Adrenal gland (tissue), 12 donors: ENCODE results near the gene FAM181A. TPM values are rescaled to one million over a fixed set of nuclear protein-coding genes. Genes with fewer than 3 reads are reported as not detected.

ENCODE experiments used
- DNase-seq, 7 donors: peaks; one replicate each; pipeline ENCODE4 v3.0.0-alpha.2; 2019 to 2020
- H3K27ac ChIP-seq, 5 donors: fragments of 200-600 bp; sonication (generic) in 4 of 5; 1 replicate in 3 of 5; 2 replicates in 2 of 5; pipeline versions ENCODE4 v1.5.1 to v1.8.0; 2016 to 2020; ENCODE audit warnings: mild to moderate bottlenecking in 1 of 5
- H3K27me3 ChIP-seq: fragments of 200-600 bp; 2 replicates; pipeline ENCODE4 v1.8.0; 2021
- H3K36me3 ChIP-seq, 2 donors: fragments of 200-600 bp; replicated peaks in 1 of 2; 1 replicate in 1 of 2; 2 replicates in 1 of 2; pipeline versions ENCODE4 v1.5.1 to v1.8.0; 2018 to 2022
- H3K4me1 ChIP-seq, 2 donors: fragments of 200-600 bp; replicated peaks in 1 of 2; 1 replicate in 1 of 2; 2 replicates in 1 of 2; pipeline versions ENCODE4 v1.5.1 to v1.8.0; 2018 to 2021
- H3K4me3 ChIP-seq, 4 donors: fragments of 200-600 bp; sonication (generic) in 3 of 4; one replicate each; pipeline ENCODE4 v1.5.1; 2016 to 2018
- H3K9me3 ChIP-seq, 3 donors: fragments of 200-600 bp; sonication (generic) in 1 of 3; replicated peaks in 1 of 3; 1 replicate in 2 of 3; 2 replicates in 1 of 3; pipeline versions ENCODE4 v1.5.1 to v1.8.0; 2016 to 2021
- CTCF ChIP-seq, 6 experiments: fragments of 450-650 bp in 4 of 6; fragments of 200-600 bp in 2 of 6; sonication (generic) in 1 of 6; IDR thresholded peaks; 1 replicate in 5 of 6; 2 replicates in 1 of 6; pipeline versions ENCODE4 v1.5.1 to v1.8.0; 2016 to 2021; ENCODE audit warnings: antibody characterized with exemption in 6 of 6, mild to moderate bottlenecking in 2 of 6, moderate library complexity in 1 of 6
- POLR2A ChIP-seq, 2 donors: fragments of 450-650 bp; IDR thresholded peaks; one replicate each; pipeline ENCODE4 v1.6.1; 2017; ENCODE audit warnings: antibody characterized with exemption in 2 of 2, mild to moderate bottlenecking in 2 of 2, moderate library complexity in 1 of 2
- WGBS, 4 donors: extraction: QIAGEN DNeasy Blood & Tissue Kit in 2 of 4; methylation state at CpG; one replicate each; pipeline versions ENCODE4 v1.1.5 to v1.1.7; 2013 to 2017; 5-methylcytosine and 5-hydroxymethylcytosine counted together
- intact Hi-C, 2 donors: fragments of 100-400 bp; cut with DNase I; formaldehyde crosslinking; loops; one replicate each; pipeline versions ENCODE4 v1.14.1 to v1.15.0; 2022 to 2023
- polyA plus RNA-seq, 3 donors: library from polyadenylated mRNA; stranded (reverse); fragments of 200-250 nt in 2 of 3; fragments of 350-450 nt in 1 of 3; fragmentation: Illumina TruSeq in 1 of 3; extraction: RNeasy Lipid Tissue Mini Kit (QIAGEN cat#74804) in 1 of 3; gene quantifications; one replicate each; pipeline ENCODE4 v1.2.3, GENCODE V29; 2013 to 2014
- total RNA-seq, 9 donors: library from RNA; depleted of rRNA in 4 of 9; stranded (reverse); fragments of >200 nt in 4 of 9; fragments of 120-200 nt in 1 of 9; fragmentation: NEBNext Ultra II Directional in 1 of 9; extraction: Animal tissue kit (Norgen Biotek cat#: 25700) in 1 of 9; gene quantifications; one replicate each; pipeline versions ENCODE4 v1.1.0 to v1.2.4, GENCODE V29; 2013 to 2023
- donor health status: healthy with polysubstance abuse.
- donor health status: Bipolar disorder and iron deficiency.
- donor health status: DM: yes; HTN: yes; CAD: no.
- donor health status: DM: no; HTN: no; CAD: no.
- donor health status: DM: no; HTN: no; CAD: no.
- donor health status: DM: yes; HTN: yes; CAD: no.

Gene FAM181A
- total and polyA plus RNA-seq, 12 donors = not detected

DNA sequence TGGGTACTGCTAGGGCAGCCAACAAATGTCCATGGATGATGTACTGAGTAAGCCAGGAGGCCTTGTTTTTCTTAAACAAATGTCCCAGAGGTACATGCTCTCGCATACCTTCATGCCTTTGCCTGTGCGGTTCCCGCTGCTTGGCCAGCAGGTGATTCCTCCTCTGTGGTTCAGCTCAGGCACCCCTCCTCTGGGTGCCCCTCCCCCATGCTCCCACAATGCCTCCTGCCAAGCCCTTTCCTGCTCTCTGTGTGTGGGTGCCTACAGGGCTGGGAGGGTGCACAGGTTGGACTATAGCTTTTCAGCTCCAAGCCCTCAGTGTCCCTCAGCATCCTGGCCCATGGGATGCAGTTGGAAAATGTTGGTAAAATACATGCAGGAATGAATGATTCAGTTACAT is 25.7 kb downstream of the FAM181A start:
- intact Hi-C loops = no loop called here
- H3K4me3 ChIP-seq = no peak overlapping the region
- peaks cover 0 to 20% of the 10 kb centered on the region in 2 donors for H3K4me1 ChIP-seq
- DNase-seq = no peak
- TF ChIP-seq POLR2A (IDR thresholded peaks at IDR 0.05) (no peak), CTCF (IDR thresholded peaks at IDR 0.05) (no peak)
- H3K27me3 ChIP-seq = no peaks in the 10 kb centered on the region
- 89 to 100% (median 94%) methylated on average over 3 of the region's 3 CpGs for WGBS, 4 donors
- H3K36me3 ChIP-seq = no peaks in the 10 kb centered on the region
- no peak overlapping the region for H3K27ac ChIP-seq
- H3K9me3 ChIP-seq = no peaks in the 10 kb centered on the region

- TF ChIP-seq CTCF (IDR thresholded peaks at IDR 0.05) (no peak), POLR2A (IDR thresholded peaks at IDR 0.05) (no peak)
- no peak for DNase-seq
- no peak overlapping the region for H3K4me3 ChIP-seq
- H3K4me1 ChIP-seq = peaks cover 0 to 20% of the 10 kb centered on the region in 2 donors
- WGBS, 4 donors = 74 to 87% (median 78%) methylated on average over 3 to 14 of the region's 14 CpGs
- H3K9me3 ChIP-seq = no peaks in the 10 kb centered on the region
- H3K36me3 ChIP-seq = no peaks in the 10 kb centered on the region
- intact Hi-C loops = no loop called here
- H3K27ac ChIP-seq = no peak overlapping the region
- H3K27me3 ChIP-seq = no peaks in the 10 kb centered on the region
Measured at GRCh38 chr14:93953263-93953662, 26.1 kb downstream of the FAM181A start.

GRCh38 chr14:93953739-93954515 is 26.8 kb downstream of the FAM181A start:
- peaks cover under 1 to 20% of the 10 kb centered on the region in 2 donors for H3K4me1 ChIP-seq
- peak in 4 of 7 donors; percentile 28 to 48 (median 36) for DNase-seq
- H3K27ac ChIP-seq = no peak overlapping the region
- TF ChIP-seq POLR2A (IDR thresholded peaks at IDR 0.05) (no peak), CTCF (IDR thresholded peaks at IDR 0.05) (no peak)
- no peaks in the 10 kb centered on the region for H3K36me3 ChIP-seq
- no peaks in the 10 kb centered on the region for H3K27me3 ChIP-seq
- intact Hi-C loops = no loop called here
- 58 to 70% (median 58%) methylated on average over 13 to 18 of the region's 18 CpGs for WGBS, 4 donors
- H3K9me3 ChIP-seq = no peaks in the 10 kb centered on the region
- H3K4me3 ChIP-seq = no peak overlapping the region

GRCh38 chr14:93954516-93954830 is 27.3 kb downstream of the FAM181A start:
- TF ChIP-seq POLR2A (IDR thresholded peaks at IDR 0.05) = no peak
- no peak for TF ChIP-seq CTCF (IDR thresholded peaks at IDR 0.05)
- H3K36me3 ChIP-seq = no peaks in the 10 kb centered on the region
- no peaks in the 10 kb centered on the region for H3K27me3 ChIP-seq
- 69 to 91% (median 75%) methylated on average over 2 to 4 of the region's 4 CpGs for WGBS, 4 donors
- DNase-seq = no peak
- peaks cover 6 to 25% of the 10 kb centered on the region in 2 donors for H3K4me1 ChIP-seq
- H3K9me3 ChIP-seq = no peaks in the 10 kb centered on the region
- H3K4me3 ChIP-seq = no peak overlapping the region
- H3K27ac ChIP-seq = no peak overlapping the region
- intact Hi-C loops = no loop called here
